ENCODE results near the gene KLHL25.
"Not testable (repeated sequence)": the region's sequence is repeated elsewhere in the genome, so short reads cannot be mapped to it uniquely, and the experiment has no call there.

KLHL25 gene, protein sequence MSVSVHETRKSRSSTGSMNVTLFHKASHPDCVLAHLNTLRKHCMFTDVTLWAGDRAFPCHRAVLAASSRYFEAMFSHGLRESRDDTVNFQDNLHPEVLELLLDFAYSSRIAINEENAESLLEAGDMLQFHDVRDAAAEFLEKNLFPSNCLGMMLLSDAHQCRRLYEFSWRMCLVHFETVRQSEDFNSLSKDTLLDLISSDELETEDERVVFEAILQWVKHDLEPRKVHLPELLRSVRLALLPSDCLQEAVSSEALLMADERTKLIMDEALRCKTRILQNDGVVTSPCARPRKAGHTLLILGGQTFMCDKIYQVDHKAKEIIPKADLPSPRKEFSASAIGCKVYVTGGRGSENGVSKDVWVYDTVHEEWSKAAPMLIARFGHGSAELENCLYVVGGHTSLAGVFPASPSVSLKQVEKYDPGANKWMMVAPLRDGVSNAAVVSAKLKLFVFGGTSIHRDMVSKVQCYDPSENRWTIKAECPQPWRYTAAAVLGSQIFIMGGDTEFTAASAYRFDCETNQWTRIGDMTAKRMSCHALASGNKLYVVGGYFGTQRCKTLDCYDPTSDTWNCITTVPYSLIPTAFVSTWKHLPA

GRCh38 chr15:85794598-85795336 is at the start of gene KLHL25:
TSS of gene KLHL25 (minus strand) at chr15:85794925. CDS start at chr15:85769810, 25,115 bp downstream.
- DNase-seq (ENCODE audit: low read depth), result peak; percentile 85

DNA sequence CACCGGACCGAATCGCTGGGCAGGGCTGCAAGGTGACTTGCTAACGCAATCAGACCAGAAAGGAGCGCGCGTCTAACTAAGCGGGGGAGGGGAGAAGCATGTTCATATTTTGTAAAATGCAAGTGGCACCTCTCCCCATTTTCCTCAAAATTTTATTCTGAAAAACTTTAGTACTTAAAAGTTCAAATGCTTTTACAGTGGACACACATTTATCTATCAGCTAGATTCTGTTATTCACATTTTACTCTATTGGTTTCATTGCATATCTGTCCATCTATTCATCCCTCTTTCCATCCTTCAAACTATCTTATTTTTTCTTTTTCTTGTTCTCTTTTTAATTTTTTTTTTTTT is 46.1 kb upstream of the KLHL25 start:
- DNase-seq (ENCODE audit: low read depth), result no peak

DNA sequence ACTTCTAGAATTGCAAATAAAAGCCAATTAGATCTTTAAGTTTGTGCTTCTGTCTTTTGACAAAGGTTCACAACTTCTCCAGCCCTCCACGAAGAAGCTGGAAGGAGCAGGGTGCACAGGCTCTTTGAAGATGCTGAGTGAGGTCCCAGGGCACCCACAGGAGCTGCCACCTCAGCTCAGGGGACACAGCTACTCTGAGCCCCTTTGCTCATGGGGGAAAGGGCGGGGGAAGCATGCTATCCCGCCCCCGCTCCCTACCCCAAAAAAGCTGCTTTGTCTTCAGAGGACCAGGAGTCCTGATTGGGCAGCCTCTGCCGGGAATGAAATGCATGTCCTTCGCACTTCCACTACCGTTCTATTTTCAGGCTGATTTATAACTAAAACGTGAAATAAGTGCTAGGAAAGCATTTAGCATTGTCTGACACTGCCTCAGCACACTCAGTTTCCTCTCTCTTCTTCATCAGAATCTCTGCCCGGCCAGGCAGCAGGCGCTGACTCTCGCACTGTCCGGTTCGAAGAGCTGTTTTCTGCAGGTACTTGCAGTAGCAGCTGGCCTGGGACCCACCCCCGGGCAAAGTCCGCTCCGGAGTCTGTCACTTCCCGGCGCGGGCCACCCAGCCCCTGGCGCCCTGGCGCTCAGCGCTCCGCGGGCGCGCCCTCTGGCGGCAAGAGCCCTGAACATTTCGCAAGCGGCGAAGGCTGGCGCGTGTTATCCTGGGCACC is 45.5 kb upstream of the KLHL25 start:
- peak; percentile 69 for DNase-seq (ENCODE audit: low read depth)

- DNase-seq (ENCODE audit: low read depth), result no peak
Observed at GRCh38 chr15:85839643-85840042, 44.9 kb upstream of the KLHL25 start.

DNA sequence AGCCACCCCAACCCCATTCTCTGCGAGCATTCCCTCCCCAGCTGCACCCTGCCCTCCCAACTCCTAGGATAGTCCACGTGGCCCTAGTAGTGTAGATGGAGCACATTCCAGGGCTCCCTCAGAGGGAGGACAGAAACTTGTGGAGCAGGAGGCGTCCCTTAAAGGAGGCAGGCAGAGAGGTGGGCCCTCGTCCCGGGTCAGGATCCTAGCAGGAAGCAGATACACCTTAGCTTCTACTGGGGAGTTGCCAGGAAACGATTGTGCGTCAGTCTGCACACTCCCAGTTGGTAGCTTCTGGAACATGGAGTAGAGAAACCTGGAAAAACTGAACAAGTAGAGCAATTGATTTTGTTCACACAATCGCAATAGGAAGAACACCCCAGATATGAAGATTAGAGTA is 43.9 kb upstream of the KLHL25 start:
- DNase-seq (ENCODE audit: low read depth), result no peak

- no peak for DNase-seq (ENCODE audit: low read depth)
Observed at GRCh38 chr15:85837881-85838280, 43.2 kb upstream of the KLHL25 start.

DNA sequence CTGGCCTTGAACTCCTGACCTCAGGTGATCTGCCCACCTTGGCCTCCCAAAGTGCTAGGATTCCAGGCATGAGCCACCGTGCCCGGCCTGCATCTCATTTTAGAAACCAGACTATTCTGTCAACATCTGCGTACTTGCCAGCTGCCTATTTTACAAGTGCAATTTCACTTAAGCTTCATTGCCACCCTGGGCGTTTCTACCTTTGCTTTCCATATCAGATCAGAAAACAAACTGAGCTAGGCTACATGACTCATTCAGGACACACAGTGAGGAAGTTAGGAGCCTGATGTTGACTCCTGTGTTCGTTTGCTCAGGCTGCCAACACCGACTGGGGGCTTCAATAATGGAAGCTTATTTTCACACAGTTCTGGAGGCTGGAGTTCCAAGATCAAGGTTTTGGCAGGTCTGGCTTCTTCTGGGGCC is 42.3 kb upstream of the KLHL25 start:
- no peak for DNase-seq (ENCODE audit: low read depth)

GRCh38 chr15:85834651-85835050 is 39.9 kb upstream of the KLHL25 start:
- DNase-seq (ENCODE audit: low read depth), result no peak

GRCh38 chr15:85832394-85832793 is 37.7 kb upstream of the KLHL25 start:
- no peak for DNase-seq (ENCODE audit: low read depth)

- no peak for DNase-seq (ENCODE audit: low read depth)
Observed at GRCh38 chr15:85831415-85832113, 36.8 kb upstream of the KLHL25 start.

DNA sequence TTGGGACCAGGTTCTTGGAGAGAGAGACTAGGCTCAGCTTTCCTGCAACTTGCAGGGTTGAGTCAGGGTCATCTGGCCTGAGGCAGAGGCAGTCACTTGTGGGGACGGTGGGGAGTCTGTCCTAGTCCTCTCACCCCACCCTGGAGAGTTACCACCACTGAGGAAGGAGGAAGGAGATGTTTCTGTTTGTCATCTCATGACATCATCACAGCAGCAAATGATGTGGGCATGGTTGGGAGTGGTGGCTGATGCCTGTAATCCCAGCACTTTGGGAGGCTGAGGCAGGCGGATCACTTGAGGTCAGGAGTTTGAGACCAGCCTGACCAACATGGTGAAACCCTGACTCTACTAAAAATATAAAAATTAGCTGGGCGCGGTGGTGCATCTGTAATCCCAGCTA is 35.0 kb upstream of the KLHL25 start:
- not testable (repeated sequence) for DNase-seq (ENCODE audit: low read depth)

DNA sequence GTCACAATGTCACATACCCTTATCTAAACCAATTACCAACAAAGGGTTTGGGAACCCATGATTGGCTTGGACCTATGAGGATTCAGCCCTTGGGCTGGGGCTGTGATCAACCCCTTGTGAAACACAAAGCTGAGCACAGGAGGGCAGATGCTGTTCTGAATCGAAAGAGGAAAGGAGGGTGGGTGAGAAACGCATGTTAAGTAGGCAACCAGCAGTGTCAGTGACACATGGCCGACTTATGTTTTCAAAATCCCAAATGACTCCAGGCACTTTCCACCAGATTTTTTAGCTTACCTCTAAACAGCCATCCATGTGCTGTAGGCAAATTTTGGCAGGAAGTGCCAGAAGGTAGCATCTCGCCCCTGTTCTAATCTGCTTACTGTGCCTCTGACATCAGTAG is 34.1 kb upstream of the KLHL25 start:
- DNase-seq (ENCODE audit: low read depth), result no peak

- DNase-seq (ENCODE audit: low read depth), result no peak
Observed at GRCh38 chr15:85828126-85828525, 33.4 kb upstream of the KLHL25 start.

- DNase-seq (ENCODE audit: low read depth), result no peak
Observed at GRCh38 chr15:85826756-85827515, 32.2 kb upstream of the KLHL25 start.

DNA sequence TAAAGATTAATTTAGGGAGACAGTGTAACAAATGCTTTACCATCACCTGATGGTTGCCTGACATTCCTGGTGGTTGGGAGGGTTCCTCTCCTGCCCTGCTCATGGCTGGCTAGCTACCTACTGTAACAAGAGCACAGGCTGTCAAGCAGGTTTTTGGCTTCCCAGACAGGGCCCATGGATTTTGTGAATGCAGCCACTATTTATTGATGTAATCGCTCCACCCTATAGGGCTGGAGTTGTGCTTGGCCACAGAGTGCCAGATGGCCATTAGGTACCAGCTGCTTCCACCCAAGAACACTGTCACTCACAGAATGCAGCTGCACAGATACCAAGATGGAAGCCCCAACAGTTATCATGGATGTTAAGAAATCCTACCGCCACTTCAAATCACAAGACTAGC is 31.0 kb upstream of the KLHL25 start:
- no peak for DNase-seq (ENCODE audit: low read depth)

GRCh38 chr15:85825118-85825517 is 30.4 kb upstream of the KLHL25 start:
- no peak for DNase-seq (ENCODE audit: low read depth)

DNA sequence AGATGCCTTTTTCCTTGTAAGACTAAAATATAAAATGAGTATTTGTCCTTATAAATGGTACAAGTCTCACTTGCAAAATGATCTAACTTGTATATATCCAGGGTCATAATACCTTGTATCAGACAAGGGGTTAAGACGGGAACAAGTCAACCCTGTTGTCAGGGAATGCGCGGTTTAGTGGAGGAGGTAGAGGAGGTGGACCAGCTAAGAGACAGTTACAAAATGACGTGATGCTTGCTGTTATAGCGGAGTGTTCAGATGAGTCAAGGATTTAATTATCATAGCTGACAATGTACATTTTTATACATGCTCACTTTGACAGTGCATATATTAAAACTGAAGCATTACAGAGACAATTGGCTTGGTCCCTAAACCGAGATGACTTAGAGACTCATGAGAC is 26.8 kb upstream of the KLHL25 start:
- DNase-seq (ENCODE audit: low read depth), result no peak

DNA sequence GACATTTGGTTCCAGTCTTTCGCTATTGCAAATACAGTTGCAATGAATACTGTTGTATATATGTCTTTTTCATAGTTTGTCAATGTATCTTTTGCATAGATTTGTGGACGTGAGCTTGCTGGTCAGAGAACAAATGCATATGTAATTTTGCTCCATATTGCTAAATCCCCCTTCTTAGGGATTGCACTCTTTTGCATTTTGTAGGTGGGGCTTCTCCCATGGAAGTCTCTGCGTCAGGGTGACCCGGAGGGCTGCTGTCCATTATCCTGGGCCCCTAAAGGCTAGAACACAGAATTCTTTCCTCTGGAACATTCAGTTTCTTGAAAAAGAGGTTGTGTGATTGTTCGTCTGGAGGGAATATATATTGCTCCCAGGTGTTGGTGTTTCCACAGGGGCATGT is 25.2 kb upstream of the KLHL25 start:
- no peak for DNase-seq (ENCODE audit: low read depth)

DNA sequence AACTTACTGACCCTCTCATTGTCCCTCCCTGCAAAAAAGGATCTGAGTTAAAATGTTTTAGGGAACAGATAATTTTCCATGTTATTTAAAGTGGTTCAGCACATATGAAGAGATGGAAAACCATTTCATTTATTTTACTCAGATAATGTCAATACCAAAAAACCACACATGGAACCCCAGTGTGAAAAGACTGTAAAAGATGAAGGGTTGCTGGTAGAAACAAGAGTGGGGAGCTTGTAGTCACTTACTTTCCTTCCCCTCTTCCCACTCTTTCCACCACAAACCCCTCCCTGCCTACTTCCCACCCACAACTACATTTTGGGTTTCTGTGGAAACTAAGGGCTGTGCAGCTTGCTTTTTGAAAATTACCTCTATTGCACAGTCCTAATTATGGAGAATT is 18.5 kb upstream of the KLHL25 start:
- DNase-seq (ENCODE audit: low read depth), result no peak

DNA sequence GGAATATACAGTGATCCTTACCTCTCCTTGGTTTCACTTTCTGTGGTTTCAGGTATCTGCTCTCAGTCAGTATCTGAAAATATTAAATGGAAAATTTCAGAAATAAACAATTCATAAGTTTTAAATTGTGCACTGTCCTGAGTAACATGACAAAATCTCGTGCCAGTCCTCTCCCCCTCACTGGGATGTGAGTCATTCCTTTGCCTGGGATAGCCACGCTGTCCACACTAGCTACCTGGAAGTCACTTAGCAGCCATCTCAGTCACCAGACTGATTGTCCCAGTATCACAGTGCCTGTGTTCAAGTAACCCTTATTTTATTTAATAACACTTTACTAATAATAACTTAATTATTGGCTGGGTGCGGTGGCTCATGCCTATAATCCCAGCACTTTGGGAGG is 15.3 kb upstream of the KLHL25 start:
- DNase-seq (ENCODE audit: low read depth), result no peak

- no peak for DNase-seq (ENCODE audit: low read depth)
Observed at GRCh38 chr15:85805420-85805819, 10.7 kb upstream of the KLHL25 start.

Measured in stimulated activated CD8-positive, alpha-beta memory T cell treated with anti-CD3 and anti-CD28 coated beads, Interleukin-12 subunit alpha, Interleukin-12 subunit beta, amount 100 ng/mL, for 1 hour (primary cell).